HEK293 (cell line): ENCODE data around the gene UPK3A.

Experiments
- CTCF ChIA-PET: fragments of 350-600 bp; formaldehyde crosslinking; extraction: SDS; loops from one replicate; lab custom pipeline; 2021; ENCODE audit warnings: antibody characterized with exemption; lab: Yijun Ruan, JAX
- POLR2A ChIA-PET: fragments of 300-600 bp; formaldehyde crosslinking; extraction: SDS; loops from one replicate; lab custom pipeline; 2020; ENCODE audit warnings: antibody characterized with exemption, inconsistent platforms; lab: Yijun Ruan, JAX
- H3K27ac ChIP-seq: fragments of 200-500 bp; sonication (Bioruptor generic); 2 replicates; pipeline ENCODE4 v1.5.1; 2014; ENCODE audit warnings: low read depth, low read length, control low read depth, inconsistent platforms; ENCODE audit errors: extremely low read depth
- H3K36me3 ChIP-seq, 2 experiments: fragments of 200-500 bp in 1 of 2; sonication (Bioruptor generic) in 1 of 2; 1 replicate in 1 of 2; 2 replicates in 1 of 2; pipeline ENCODE4 v1.5.1; 2014 to 2017; ENCODE audit warnings: inconsistent platforms in 2 of 2, low read length in 2 of 2; ENCODE audit not compliant: control insufficient read depth in 2 of 2, insufficient read depth in 1 of 2
- H3K4me1 ChIP-seq: fragments of 200-500 bp; sonication (Bioruptor generic); 2 replicates; pipeline ENCODE4 v1.5.1; 2014; ENCODE audit warnings: mild to moderate bottlenecking, low read length, inconsistent platforms; ENCODE audit not compliant: control insufficient read depth, insufficient read depth
- H3K4me3 ChIP-seq: 2 replicates; pipeline ENCODE4 v1.5.1; 2011; ENCODE audit warnings: low read depth, mild to moderate bottlenecking, control low read depth, low read length, moderate library complexity
- H3K9me3 ChIP-seq: fragments of 200-500 bp; sonication (Bioruptor generic); 2 replicates; pipeline ENCODE4 v1.5.1; 2014; ENCODE audit warnings: low read depth, low read length, inconsistent platforms; ENCODE audit not compliant: control insufficient read depth, insufficient read depth
- BCL11B ChIP-seq: fragments of 450-650 bp; formaldehyde crosslinking; IDR thresholded peaks from 2 replicates; pipeline ENCODE4 v1.5.1; 2016; ENCODE audit warnings: low read depth, missing biosample characterization, missing genetic modification characterization
- KLF16 ChIP-seq: fragments of 450-650 bp; formaldehyde crosslinking; IDR thresholded peaks from 2 replicates; pipeline ENCODE4 v1.5.1; 2017; ENCODE audit warnings: missing biosample characterization, missing genetic modification characterization
- MYNN ChIP-seq: fragments of 450-650 bp; formaldehyde crosslinking; IDR thresholded peaks from 2 replicates; pipeline ENCODE4 v1.5.1; 2016; ENCODE audit warnings: missing biosample characterization, missing genetic modification characterization, borderline replicate concordance
- SCRT1 ChIP-seq: fragments of 450-650 bp; formaldehyde crosslinking; IDR thresholded peaks from 2 replicates; pipeline ENCODE4 v1.5.1; 2016; ENCODE audit warnings: missing biosample characterization, missing genetic modification characterization, borderline replicate concordance
- SP7 ChIP-seq: fragments of 450-650 bp; formaldehyde crosslinking; IDR thresholded peaks from 2 replicates; pipeline ENCODE4 v1.5.1; 2016; ENCODE audit warnings: missing biosample characterization, missing genetic modification characterization
- TRIM28 ChIP-seq: IDR thresholded peaks from 2 replicates; pipeline ENCODE4 v1.6.1; 2011; ENCODE audit warnings: low read length, control low read depth, borderline replicate concordance
- YY1 ChIP-seq: fragments of 450-650 bp; formaldehyde crosslinking; IDR thresholded peaks from 2 replicates; pipeline ENCODE4 v1.5.1; 2018; ENCODE audit warnings: missing biosample characterization, missing genetic modification characterization
- ZBTB20 ChIP-seq: fragments of 450-650 bp; formaldehyde crosslinking; IDR thresholded peaks from 2 replicates; pipeline ENCODE4 v1.5.1; 2016; ENCODE audit warnings: missing biosample characterization, missing genetic modification characterization
- ZBTB7A ChIP-seq: fragments of 450-650 bp; formaldehyde crosslinking; IDR thresholded peaks from 2 replicates; pipeline ENCODE4 v1.5.1; 2016; ENCODE audit warnings: low read depth, missing biosample characterization, missing genetic modification characterization
- ZEB2 ChIP-seq: fragments of 450-650 bp; formaldehyde crosslinking; IDR thresholded peaks from 2 replicates; pipeline ENCODE4 v1.5.1; 2016; ENCODE audit warnings: missing biosample characterization, missing genetic modification characterization
- ZIC2 ChIP-seq: fragments of 450-650 bp; formaldehyde crosslinking; IDR thresholded peaks from 2 replicates; pipeline ENCODE4 v1.5.1; 2016; ENCODE audit warnings: missing biosample characterization, missing genetic modification characterization
- ZNF148 ChIP-seq: fragments of 450-650 bp; formaldehyde crosslinking; IDR thresholded peaks from 2 replicates; pipeline ENCODE4 v1.5.0; 2017; ENCODE audit warnings: missing biosample characterization, missing genetic modification characterization, borderline replicate concordance
- ZNF214 ChIP-seq: fragments of 450-650 bp; formaldehyde crosslinking; IDR thresholded peaks from 2 replicates; pipeline ENCODE4 v1.5.1; 2017; ENCODE audit warnings: missing biosample characterization, mild to moderate bottlenecking, missing genetic modification characterization, borderline replicate concordance
- ZNF24 ChIP-seq: fragments of 450-650 bp; formaldehyde crosslinking; IDR thresholded peaks from 2 replicates; pipeline ENCODE4 v1.5.1; 2016; ENCODE audit warnings: missing biosample characterization, missing genetic modification characterization
- ZNF335 ChIP-seq: fragments of 450-650 bp; formaldehyde crosslinking; conservative IDR thresholded peaks from 2 replicates; pipeline ENCODE4 v1.5.1; 2016; ENCODE audit warnings: missing biosample characterization, missing genetic modification characterization
- ZNF341 ChIP-seq: fragments of 450-650 bp; formaldehyde crosslinking; IDR thresholded peaks from 2 replicates; pipeline ENCODE4; 2016; ENCODE audit warnings: low read depth, missing biosample characterization, missing genetic modification characterization
- ZNF549 ChIP-seq: fragments of 450-650 bp; IDR thresholded peaks from 2 replicates; pipeline ENCODE4 v1.5.1; 2018; ENCODE audit warnings: missing biosample characterization, missing genetic modification characterization, mild to moderate bottlenecking, inconsistent platforms, moderate library complexity
- ZNF596 ChIP-seq: fragments of 450-650 bp; IDR thresholded peaks from 2 replicates; pipeline ENCODE4 v1.5.0; 2018; ENCODE audit warnings: missing biosample characterization, mild to moderate bottlenecking, missing genetic modification characterization, moderate library complexity
- ZNF629 ChIP-seq: fragments of 450-650 bp; formaldehyde crosslinking; IDR thresholded peaks from 2 replicates; pipeline ENCODE4 v1.5.1; 2017; ENCODE audit warnings: missing biosample characterization, missing genetic modification characterization
- ZNF747 ChIP-seq: fragments of 450-650 bp; formaldehyde crosslinking; IDR thresholded peaks from 2 replicates; pipeline ENCODE4 v1.5.1; 2016; ENCODE audit warnings: missing biosample characterization, missing genetic modification characterization
- ZNF768 ChIP-seq: fragments of 450-650 bp; formaldehyde crosslinking; IDR thresholded peaks from 2 replicates; pipeline ENCODE4 v1.5.1; 2018; ENCODE audit warnings: missing biosample characterization, mild to moderate bottlenecking, missing genetic modification characterization
- TF ChIP-seq, protein P1 (sequence below): fragments of 450-650 bp; formaldehyde crosslinking; IDR thresholded peaks from 2 replicates; pipeline ENCODE4 v1.5.1; 2016; ENCODE audit warnings: missing biosample characterization, missing genetic modification characterization

UPK3A gene

GRCh38 chr22:45268958-45269844 is 15.5 kb upstream of the UPK3A start (continued):
- TF ChIP-seq ZNF148 (tag by site-specific recombination) (no peak), YY1 (tag by site-specific recombination) (no peak), KLF16 (tag by site-specific recombination) (no peak; the same call in 1 of the 2 replicates), ZNF596 (tag by site-specific recombination) (no peak), ZNF747 (tag by site-specific recombination) (no peak), ZBTB20 (tag by site-specific recombination) (no peak), ZBTB7A (tag by site-specific recombination) (peak; percentile 62; the same call in 1 of the 2 replicates), SCRT1 (peak; percentile 36; the same call in 1 of the 2 replicates), ZNF549 (no peak), TRIM28 (no peak), MYNN (tag by site-specific recombination) (no peak), ZNF214 (tag by site-specific recombination) (no peak), ZNF335 (peak; percentile 98), ZNF341 (no peak), ZEB2 (tag by site-specific recombination) (no peak), ZNF629 (tag by site-specific recombination) (no peak), SP7 (tag by site-specific recombination) (no peak)
- TF ChIP-seq, protein P1, sequence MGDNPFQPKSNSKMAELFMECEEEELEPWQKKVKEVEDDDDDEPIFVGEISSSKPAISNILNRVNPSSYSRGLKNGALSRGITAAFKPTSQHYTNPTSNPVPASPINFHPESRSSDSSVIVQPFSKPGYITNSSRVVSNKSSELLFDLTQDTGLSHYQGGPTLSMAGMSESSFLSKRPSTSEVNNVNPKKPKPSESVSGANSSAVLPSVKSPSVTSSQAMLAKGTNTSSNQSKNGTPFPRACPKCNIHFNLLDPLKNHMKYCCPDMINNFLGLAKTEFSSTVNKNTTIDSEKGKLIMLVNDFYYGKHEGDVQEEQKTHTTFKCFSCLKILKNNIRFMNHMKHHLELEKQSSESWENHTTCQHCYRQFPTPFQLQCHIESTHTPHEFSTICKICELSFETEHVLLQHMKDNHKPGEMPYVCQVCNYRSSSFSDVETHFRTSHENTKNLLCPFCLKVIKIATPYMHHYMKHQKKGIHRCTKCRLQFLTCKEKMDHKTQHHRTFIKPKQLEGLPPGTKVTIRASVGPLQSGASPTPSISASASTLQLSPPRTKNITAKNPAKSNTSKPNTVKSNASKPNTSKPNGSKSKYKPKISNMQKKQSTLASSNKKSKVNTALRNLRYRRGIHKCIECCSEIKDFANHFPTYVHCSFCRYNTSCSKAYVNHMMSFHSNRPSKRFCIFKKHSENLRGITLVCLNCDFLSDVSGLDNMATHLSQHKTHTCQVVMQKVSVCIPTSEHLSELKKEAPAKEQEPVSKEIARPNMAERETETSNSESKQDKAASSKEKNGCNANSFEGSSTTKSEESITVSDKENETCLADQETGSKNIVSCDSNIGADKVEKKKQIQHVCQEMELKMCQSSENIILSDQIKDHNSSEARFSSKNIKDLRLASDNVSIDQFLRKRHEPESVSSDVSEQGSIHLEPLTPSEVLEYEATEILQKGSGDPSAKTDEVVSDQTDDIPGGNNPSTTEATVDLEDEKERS (tag by site-specific recombination) = no peak

- no peaks in the 10 kb centered on the region for H3K36me3 ChIP-seq
- H3K4me1 ChIP-seq = peaks cover 4% of the 10 kb centered on the region; the same call in 1 of the 2 replicates
- H3K27ac ChIP-seq = no peak overlapping the region
- TF ChIP-seq ZNF768 (tag by site-specific recombination) = 0 out of 2 replicates have a peak, but pooled peaks have one; percentile 47
- peak; percentile 88 for TF ChIP-seq ZIC2 (tag by site-specific recombination)
- peak; percentile 64 for TF ChIP-seq ZNF24 (tag by site-specific recombination)
- no peak for TF ChIP-seq BCL11B
- no peak overlapping the region for H3K4me3 ChIP-seq
- POLR2A ChIA-PET = no interaction called here
- no peaks in the 10 kb centered on the region for H3K9me3 ChIP-seq
- CTCF ChIA-PET = interaction anchor here (0.6 to 4.5 kb wide), 9 partner anchors 13 to 1386 kb away, joined by 3 to 25 read pairs (median 4); partner anchors contain the start of gene FBLN1
These were observed 14.4 kb upstream of the UPK3A start for GRCh38 chr22:45270095-45271020.
